Activated CD4-positive, alpha-beta T cell treated with anti-CD3 and anti-CD28 coated beads, Interleukin-2, amount 10 ng/mL, durations not matched to agents 7 days and 5 days (primary cell): Measurements from ENCODE around the gene IGLL5. TPM values are rescaled to one million over a fixed set of nuclear protein-coding genes. Genes with fewer than 3 reads are reported as not detected.
"Not testable (repeated sequence)": the region's sequence is repeated elsewhere in the genome, so short reads cannot be mapped to it uniquely, and the experiment has no call there.

Source experiments
- CTCF ChIA-PET: fragments of 350-600 bp; sonication (Branson Sonifier 250); formaldehyde crosslinking; loops from one replicate; lab custom pipeline; 2021; ENCODE audit warnings: antibody characterized with exemption; lab: Charles Lee
- POLR2A ChIA-PET: fragments of 350-600 bp; sonication (Branson Sonifier 250); formaldehyde crosslinking; loops from one replicate; lab custom pipeline; 2021; ENCODE audit warnings: antibody characterized with exemption; lab: Charles Lee
- DNase-seq: peaks from one replicate; pipeline ENCODE4 v3.0.0-alpha.2; 2020
- H3K27ac Mint-ChIP-seq: one replicate; pipeline ENCODE4 v1.8.0; 2021; ENCODE audit warnings: mild to moderate bottlenecking, moderate library complexity, mixed read lengths
- H3K27me3 Mint-ChIP-seq: one replicate; pipeline ENCODE4 v1.8.0; 2021; ENCODE audit warnings: mixed read lengths
- H3K36me3 Mint-ChIP-seq: one replicate; pipeline ENCODE4 v1.8.0; 2021; ENCODE audit warnings: low read depth, mixed read lengths
- H3K4me1 Mint-ChIP-seq: one replicate; pipeline ENCODE4 v1.8.0; 2021; ENCODE audit warnings: mixed read lengths
- H3K4me3 Mint-ChIP-seq: one replicate; pipeline ENCODE4 v1.8.0; 2021; ENCODE audit warnings: mild to moderate bottlenecking, moderate library complexity, mixed read lengths
- H3K9me3 Mint-ChIP-seq: one replicate; pipeline ENCODE4 v1.8.0; 2021; ENCODE audit warnings: mixed read lengths
- total RNA-seq, 2 experiments: library from RNA; stranded (reverse); gene quantifications; one replicate each; pipeline ENCODE4 v1.2.3, GENCODE V29; 2021

IGLL5 gene
- total RNA-seq, 2 experiments from 2014 or later = not detected

DNA sequence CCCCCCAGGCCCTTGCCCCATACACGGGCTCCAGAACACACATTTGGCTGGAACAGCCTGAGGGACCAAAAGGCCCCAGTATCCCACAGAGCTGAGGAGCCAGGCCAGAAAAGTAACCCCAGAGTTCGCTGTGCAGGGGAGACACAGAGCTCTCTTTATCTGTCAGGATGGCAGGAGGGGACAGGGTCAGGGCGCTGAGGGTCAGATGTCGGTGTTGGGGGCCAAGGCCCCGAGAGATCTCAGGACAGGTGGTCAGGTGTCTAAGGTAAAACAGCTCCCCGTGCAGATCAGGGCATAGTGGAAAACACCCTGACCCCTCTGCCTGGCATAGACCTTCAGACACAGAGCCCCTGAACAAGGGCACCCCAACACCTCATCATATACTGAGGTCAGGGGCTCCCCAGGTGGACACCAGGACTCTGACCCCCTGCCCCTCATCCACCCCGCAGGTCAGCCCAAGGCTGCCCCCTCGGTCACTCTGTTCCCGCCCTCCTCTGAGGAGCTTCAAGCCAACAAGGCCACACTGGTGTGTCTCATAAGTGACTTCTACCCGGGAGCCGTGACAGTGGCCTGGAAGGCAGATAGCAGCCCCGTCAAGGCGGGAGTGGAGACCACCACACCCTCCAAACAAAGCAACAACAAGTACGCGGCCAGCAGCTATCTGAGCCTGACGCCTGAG lies 13.1 kb downstream of the IGLL5 start:
- H3K4me3 Mint-ChIP-seq, DNase-seq, H3K4me1 Mint-ChIP-seq, CTCF ChIA-PET, H3K9me3 Mint-ChIP-seq, H3K36me3 Mint-ChIP-seq, POLR2A ChIA-PET, H3K27ac Mint-ChIP-seq: not testable (repeated sequence)
- peaks cover 12% of the 10 kb centered on the region for H3K27me3 Mint-ChIP-seq

DNA sequence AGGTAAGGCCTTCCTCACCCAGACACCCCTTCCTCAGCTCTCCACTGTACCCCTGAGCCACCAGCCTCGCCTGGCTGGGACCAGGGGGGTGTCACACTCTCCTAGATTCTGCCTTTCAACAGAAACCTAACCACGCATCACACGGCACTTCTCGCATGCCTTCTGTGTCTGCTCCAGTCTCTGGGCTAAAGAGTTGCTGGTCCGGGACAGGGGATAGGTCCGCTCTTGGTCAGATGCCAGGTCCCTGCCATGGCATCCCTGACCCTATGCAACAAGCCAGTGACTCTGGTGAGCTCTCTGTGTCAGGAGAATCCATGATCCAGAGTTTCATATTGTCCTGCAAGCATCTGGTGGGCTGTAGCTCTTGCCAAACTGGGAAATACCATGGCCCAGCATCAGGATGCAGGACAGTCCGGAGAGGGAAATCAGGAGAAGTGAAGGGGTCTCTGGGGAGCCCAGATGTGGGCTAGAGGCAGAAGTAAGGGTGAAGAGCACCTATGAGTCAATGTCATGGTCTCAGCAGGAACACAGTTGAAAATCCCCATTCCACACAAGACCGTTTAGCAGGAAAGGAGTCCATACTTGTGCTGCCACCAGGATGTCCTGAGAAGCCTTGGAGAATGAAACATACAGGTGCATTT lies 14.1 kb downstream of the IGLL5 start:
- POLR2A ChIA-PET = no interaction called here
- Mint-ChIP-seq H3K36me3 (no peaks in the 10 kb centered on the region), H3K27ac (no peak overlapping the region), H3K9me3 (no peaks in the 10 kb centered on the region), H3K4me1 (no peaks in the 10 kb centered on the region), H3K27me3 (peaks cover 3% of the 10 kb centered on the region), H3K4me3 (no peak overlapping the region)
- CTCF ChIA-PET = interaction anchor here (1.9 kb wide), 1 partner anchor 18 kb away, joined by 8 read pairs; no protein-coding TSS in a partner anchor
- no peak for DNase-seq

DNA sequence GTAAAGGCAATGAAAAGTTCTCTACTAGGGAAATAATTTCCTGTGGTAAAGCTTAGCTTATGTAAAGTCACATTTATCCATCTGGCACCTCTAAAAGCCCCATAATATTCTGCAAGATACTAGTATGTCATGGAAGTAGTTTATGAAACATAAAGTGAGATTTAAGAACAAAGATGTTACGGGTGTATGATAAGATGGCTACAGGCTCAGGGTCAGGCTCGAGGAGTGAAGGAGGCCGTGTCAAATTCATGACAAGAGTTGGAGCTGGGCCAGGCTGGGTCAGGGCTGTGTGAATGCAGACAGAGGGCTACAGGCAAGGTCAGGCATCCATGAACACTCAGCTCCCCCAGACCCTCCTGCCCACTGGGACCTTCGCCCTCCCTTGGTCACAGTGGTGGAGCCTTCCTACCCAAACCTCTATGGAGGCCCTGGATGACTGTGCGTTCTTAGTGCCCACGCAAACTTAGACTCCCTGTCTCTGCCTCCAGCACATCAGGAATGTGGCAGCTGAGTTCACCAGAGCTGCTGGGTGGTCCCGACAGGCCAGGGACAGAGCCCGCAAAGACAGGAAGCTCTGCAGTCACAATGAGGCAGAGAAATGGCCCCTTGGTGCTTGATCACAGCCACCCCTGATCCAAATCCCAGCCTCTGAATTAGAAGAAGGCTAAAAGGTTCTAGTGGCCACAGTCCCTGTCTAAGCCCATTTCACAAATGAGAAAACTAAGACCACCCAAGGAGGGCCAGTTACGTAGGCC lies 14.8 kb downstream of the IGLL5 start:
- ChIA-PET CTCF (interaction anchor here (0.8 to 1.9 kb wide), 3 partner anchors 18 to 132 kb away, joined by 3 to 8 read pairs (median 5); no protein-coding TSS in a partner anchor), POLR2A (no interaction called here)
- Mint-ChIP-seq H3K4me3 (no peak overlapping the region), H3K9me3 (no peaks in the 10 kb centered on the region), H3K4me1 (no peaks in the 10 kb centered on the region), H3K36me3 (no peaks in the 10 kb centered on the region), H3K27me3 (peaks cover 1% of the 10 kb centered on the region), H3K27ac (no peak overlapping the region)
- DNase-seq = no peak

DNA sequence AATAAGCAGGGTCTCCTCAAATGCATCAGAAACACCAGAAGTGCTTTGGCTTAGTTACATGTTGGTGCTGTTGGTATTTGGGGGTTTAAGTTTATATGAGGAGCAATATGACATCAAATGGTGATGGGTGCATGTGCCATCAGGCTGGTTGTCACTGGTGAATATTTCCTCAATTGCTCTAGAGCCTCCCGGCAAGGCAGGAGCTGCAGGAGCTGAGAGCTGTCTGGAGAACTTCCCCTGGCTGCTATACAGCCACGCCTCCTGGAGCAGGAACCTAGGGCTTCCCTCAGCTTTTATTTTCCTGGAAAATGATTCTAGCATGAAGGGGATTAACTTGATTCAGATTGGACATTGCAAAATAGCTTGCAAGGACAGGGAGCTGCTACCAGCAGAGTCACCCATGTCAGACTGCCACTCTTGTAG lies 15.8 kb downstream of the IGLL5 start:
- no peak for DNase-seq
- no peaks in the 10 kb centered on the region for H3K4me1 Mint-ChIP-seq
- no peaks in the 10 kb centered on the region for H3K36me3 Mint-ChIP-seq
- no peak overlapping the region for H3K4me3 Mint-ChIP-seq
- ChIA-PET CTCF (interaction anchor here (0.8 to 1.6 kb wide), 3 partner anchors 22 to 133 kb away, joined by 3 to 5 read pairs (median 3); no protein-coding TSS in a partner anchor), POLR2A (no interaction called here)
- no peaks in the 10 kb centered on the region for H3K27me3 Mint-ChIP-seq
- no peaks in the 10 kb centered on the region for H3K9me3 Mint-ChIP-seq
- H3K27ac Mint-ChIP-seq = no peak overlapping the region

DNA sequence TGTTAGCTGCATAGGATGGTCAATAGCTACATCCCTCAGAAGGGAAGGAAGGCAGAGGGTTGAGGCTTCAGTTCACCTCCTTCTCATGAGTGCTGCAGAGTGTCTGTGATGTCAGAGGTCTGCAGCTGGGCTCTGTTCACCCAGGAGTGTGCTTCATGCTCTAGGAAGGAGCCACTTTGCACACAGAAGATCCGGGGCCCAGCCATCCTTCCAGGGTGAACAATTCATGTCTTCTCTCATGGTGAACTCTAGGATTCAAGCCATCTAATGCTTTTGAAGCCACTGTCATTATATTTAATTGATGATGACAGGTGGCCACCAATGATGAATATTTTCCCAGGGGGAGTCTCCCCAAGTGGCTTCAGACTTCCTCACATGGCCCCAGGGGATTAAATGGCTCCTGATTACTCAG lies 16.2 kb downstream of the IGLL5 start:
- DNase-seq, H3K27me3 Mint-ChIP-seq, H3K36me3 Mint-ChIP-seq, H3K27ac Mint-ChIP-seq, H3K4me1 Mint-ChIP-seq, H3K9me3 Mint-ChIP-seq, H3K4me3 Mint-ChIP-seq, POLR2A ChIA-PET: not testable (repeated sequence)
- CTCF ChIA-PET = interaction anchor here (0.9 to 1.6 kb wide), 2 partner anchors 23 to 38 kb away, joined by 3 read pairs; no protein-coding TSS in a partner anchor

DNA sequence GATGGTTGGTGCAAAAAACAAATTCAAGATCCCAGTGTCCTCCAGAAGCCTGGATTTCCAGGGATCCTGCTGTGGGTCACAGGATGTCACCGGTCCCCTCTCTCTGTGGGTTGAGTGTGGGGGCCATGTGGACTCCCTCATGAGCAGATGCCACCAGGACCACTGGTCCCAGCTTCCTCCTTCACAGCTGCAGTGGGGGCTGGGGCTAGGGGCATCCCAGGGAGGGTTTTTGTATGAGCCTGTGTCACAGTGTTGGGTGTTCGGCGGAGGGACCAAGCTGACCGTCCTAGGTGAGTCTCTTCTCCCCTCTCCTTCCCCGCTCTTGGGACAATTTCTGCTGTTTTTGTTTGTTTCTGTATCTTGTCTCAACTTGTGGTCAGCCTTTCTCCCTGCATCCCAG lies 17.1 kb downstream of the IGLL5 start:
- H3K27ac Mint-ChIP-seq, H3K9me3 Mint-ChIP-seq, POLR2A ChIA-PET, CTCF ChIA-PET, H3K27me3 Mint-ChIP-seq, H3K4me1 Mint-ChIP-seq, H3K4me3 Mint-ChIP-seq, H3K36me3 Mint-ChIP-seq, DNase-seq: not testable (repeated sequence)

DNA sequence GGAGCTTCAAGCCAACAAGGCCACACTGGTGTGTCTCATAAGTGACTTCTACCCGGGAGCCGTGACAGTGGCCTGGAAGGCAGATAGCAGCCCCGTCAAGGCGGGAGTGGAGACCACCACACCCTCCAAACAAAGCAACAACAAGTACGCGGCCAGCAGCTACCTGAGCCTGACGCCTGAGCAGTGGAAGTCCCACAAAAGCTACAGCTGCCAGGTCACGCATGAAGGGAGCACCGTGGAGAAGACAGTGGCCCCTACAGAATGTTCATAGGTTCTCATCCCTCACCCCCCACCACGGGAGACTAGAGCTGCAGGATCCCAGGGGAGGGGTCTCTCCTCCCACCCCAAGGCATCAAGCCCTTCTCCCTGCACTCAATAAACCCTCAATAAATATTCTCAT lies 18.8 kb downstream of the IGLL5 start:
- POLR2A ChIA-PET, DNase-seq, H3K9me3 Mint-ChIP-seq, H3K27me3 Mint-ChIP-seq, H3K27ac Mint-ChIP-seq, H3K4me3 Mint-ChIP-seq, H3K36me3 Mint-ChIP-seq, CTCF ChIA-PET, H3K4me1 Mint-ChIP-seq: not testable (repeated sequence)

DNA sequence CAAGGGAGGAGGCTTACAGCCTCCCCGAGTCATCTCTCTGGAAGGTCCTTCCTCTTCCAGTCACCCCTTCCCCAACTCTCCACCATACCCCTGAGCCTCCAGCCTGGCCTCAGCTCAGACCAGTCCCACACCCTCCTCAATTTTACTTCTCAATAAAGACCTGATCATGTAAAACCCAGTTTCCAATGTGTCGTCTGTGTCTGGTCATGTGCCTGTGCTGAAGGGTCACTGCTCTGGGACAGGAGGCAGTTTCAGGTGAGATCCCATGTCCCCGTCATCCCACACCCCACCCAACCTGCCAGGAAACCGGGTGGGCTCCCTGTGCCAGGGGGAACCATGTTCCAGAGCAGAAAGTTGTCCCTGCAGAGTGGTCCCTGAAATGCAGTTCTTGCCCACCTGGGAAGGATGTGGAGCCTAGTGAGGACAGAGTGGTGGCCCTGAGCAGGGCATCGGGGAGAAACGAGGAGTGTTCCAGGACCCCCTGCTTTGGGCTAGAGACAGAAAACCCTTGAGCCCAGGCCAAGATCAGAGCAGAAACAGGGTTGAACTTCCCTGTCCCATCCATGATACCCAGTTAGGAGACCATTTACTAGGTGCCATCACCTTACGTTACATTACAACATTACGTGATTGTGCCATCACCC lies 19.4 kb downstream of the IGLL5 start:
- DNase-seq = no peak
- H3K27ac Mint-ChIP-seq = no peak overlapping the region
- ChIA-PET POLR2A (no interaction called here), CTCF (no interaction called here)
- peaks cover 3% of the 10 kb centered on the region for H3K27me3 Mint-ChIP-seq
- no peaks in the 10 kb centered on the region for H3K9me3 Mint-ChIP-seq
- no peaks in the 10 kb centered on the region for H3K4me1 Mint-ChIP-seq
- no peaks in the 10 kb centered on the region for H3K36me3 Mint-ChIP-seq
- no peak overlapping the region for H3K4me3 Mint-ChIP-seq

DNA sequence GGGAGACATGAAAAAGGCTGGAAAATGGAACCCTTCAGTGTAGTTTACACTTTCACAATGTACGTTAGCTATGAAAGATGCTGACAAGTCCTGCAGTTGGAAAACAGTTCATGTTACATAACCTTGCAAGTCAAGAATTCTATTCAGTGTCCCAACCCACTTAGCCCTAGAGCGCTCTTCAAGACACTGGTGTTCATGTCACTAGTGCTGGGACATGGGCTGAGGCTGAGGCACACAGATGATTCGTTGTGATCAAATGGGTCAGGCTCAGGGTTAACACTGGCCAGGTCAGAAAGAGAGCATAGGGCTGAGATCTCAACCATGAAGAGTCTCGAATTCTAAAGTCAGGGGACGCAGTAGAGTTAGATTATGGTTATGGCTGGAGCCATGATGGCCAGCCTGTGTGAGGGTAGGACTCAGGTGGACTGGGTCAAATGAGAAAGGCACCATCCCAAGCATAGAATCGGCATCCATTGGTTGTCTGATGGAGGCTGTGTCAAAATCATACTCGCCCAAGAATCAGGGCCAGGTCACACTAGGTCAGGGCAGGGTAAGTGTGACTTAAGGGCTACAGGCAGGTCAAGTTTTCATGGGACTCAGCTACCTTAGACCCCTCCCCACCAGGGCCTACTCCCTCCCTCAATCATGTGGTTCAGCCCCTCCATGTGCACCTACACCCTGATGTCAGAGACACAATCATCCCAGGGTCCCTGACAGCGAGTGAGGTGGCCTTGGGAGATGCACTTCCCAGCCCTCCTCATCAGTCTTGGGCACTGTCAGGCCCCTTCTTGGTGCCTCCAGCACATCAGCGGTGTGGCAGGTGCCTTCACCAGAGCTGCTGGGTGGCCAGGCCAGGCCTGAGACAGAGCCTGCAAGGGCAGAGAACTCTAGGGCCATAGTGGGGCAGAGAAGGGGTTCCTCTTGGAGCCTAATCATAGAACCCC lies 20.2 kb downstream of the IGLL5 start:
- Mint-ChIP-seq H3K4me3 (no peak overlapping the region), H3K27ac (no peak overlapping the region), H3K4me1 (no peaks in the 10 kb centered on the region), H3K27me3 (peaks cover 3% of the 10 kb centered on the region), H3K36me3 (no peaks in the 10 kb centered on the region), H3K9me3 (no peaks in the 10 kb centered on the region)
- CTCF ChIA-PET = no interaction called here
- no peak for DNase-seq
- POLR2A ChIA-PET = no interaction called here

DNA sequence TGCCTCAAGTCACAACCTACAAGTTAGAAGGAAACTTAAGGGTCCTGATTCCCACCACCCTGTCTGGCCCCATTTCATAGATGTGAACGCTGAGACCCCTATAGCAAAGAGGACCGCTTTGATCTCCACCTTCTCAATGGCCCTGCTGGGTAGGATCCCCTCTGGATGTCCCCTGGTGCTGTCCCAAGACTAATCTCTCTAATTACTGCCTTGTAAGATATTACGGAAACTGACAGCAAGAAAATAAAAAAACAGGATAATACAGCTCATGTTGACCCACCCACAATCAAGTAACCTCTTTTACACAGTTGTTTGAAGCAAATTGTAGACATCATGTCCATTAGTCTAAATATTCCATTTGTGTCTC lies 20.9 kb downstream of the IGLL5 start:
- ChIA-PET POLR2A (no interaction called here), CTCF (no interaction called here)
- no peaks in the 10 kb centered on the region for H3K9me3 Mint-ChIP-seq

DNA sequence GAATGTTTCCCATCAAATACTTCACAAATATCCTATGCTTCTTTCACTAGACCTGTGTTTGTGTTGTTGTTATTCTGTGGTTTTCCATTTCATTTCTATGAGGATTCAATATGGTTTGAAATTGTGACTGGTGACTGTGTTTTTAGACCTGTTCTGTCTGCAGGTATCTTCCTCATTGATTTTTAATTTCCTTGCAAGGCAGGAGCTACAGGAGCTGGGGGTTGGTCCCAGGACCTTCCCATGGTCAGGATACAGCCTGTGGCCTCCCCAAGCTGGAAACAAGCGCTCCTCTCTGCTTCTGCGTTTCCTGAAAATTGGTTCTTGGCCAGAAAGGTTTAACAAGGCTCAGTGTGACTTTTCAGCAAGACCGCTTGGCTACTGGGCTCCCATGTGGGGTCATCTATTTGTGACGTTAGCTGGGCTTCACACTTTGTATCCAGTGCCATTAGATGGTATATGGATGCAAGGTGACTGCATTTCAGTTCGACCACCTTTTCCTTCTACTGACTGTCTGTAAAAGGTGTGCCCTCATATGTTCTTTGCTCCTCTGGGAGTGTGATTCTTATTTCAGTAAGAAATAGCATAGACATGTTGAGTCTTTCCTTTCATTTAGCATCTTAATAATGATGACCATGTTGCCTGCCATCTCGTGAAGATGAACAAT lies 21.5 kb downstream of the IGLL5 start:
- Mint-ChIP-seq H3K4me1 (no peaks in the 10 kb centered on the region), H3K27me3 (peaks cover 3% of the 10 kb centered on the region), H3K4me3 (no peak overlapping the region), H3K36me3 (no peaks in the 10 kb centered on the region), H3K9me3 (no peaks in the 10 kb centered on the region), H3K27ac (no peak overlapping the region)
- ChIA-PET CTCF (no interaction called here), POLR2A (no interaction called here)
- DNase-seq = no peak

More for the DNA sequence above, 20.9 kb downstream of the IGLL5 start:
- Mint-ChIP-seq H3K27me3 (peaks cover 3% of the 10 kb centered on the region), H3K27ac (no peak overlapping the region), H3K4me1 (no peaks in the 10 kb centered on the region), H3K36me3 (no peaks in the 10 kb centered on the region), H3K4me3 (no peak overlapping the region)
- DNase-seq = no peak
